HG02943 (cell line): ENCODE results near the gene UBE2E2.

ENCODE experiments used
- ATAC-seq: cut with Tn5 transposase; IDR thresholded peaks from one replicate; pipeline ENCODE4 v1.9.1; 2021; ENCODE audit warnings: mild to moderate bottlenecking, low read depth, moderate library complexity; ENCODE audit not compliant: unreplicated experiment

Gene UBE2E2

DNA sequence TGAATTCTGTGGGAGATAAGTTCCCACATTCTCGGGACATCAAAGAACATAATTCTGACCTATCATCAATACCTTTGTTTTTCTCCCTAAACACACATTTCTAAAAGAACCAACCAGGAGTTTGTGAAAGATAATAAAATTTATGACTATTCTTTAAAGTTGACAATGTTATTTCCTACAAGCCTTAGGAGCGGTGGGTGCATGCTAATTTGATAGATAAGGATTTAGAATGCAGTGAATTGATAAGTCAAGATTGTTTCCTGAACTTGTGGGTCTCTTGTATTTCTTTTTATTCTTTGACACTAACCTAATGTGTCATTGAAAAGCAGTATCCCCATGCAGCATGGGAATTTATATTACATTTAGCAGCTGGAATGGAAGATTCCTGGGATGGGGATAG, 10.3 kb upstream of the UBE2E2 start:
- ATAC-seq, result no peak

- no peak for ATAC-seq
Measured at GRCh38 chr3:23193831-23194230, 9.3 kb upstream of the UBE2E2 start.

GRCh38 chr3:23198801-23199200, 4.3 kb upstream of the UBE2E2 start:
- ATAC-seq, result no peak

- no peak for ATAC-seq
Measured at GRCh38 chr3:23199649-23200048, 3.5 kb upstream of the UBE2E2 start.

DNA sequence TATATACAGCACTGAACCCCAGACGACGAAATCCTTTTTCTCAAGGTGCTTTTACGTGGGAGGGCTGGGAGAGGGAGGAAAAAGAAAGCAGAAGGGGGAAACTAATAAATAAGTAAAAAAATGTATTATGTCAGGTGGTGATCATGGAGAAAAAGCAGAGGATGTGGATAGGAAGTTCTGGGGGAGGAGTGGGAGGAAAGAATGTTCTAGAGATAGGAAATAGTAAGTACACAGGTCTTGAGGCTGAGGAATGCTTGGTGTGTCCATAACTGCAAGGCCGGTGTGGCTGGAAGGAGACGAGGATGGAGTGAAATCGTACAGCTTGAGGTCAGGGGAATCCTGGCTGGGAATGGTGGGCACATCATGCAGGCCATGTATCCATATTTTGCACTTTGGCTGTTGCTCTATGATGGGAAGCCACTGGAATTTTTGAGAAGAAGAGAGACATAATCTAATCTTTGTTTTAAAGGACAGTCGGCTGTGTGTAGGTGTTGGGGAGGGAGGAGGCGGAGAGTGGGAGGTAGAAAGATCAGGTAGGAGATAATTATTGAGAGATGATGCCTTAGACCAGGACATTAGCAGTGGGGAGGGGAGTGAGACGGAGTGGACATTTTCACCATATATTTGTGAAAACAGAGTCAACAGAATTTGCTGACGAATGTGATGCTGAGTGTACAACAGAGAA, 1.8 kb upstream of the UBE2E2 start:
- ATAC-seq, result no peak

GRCh38 chr3:23202203-23202920, 765 bp upstream of the UBE2E2 start:
- peak; percentile 24 for ATAC-seq

- no peak for ATAC-seq
Measured at GRCh38 chr3:23203708-23204330, 692 bp downstream of the UBE2E2 start.

DNA sequence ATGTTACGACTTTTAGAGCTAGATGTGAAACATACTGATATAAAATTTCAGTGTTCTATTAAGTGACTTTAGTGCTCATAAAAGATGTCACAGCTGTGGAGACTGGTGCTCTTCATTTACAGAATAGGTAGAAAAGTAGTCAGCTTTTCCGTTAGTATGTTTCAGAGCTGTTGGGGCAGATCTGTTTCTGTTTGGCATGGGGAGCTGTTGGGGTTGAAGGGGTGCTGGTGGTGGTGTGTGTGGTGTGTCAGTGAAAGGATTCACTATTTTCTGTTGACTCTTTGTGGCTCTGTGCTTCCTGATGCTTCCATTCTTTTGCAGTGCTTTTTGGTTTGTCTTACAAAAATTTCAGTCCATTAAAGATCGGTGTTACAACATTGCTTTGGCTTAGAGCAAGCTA, 3.2 kb downstream of the UBE2E2 start:
- no peak for ATAC-seq

DNA sequence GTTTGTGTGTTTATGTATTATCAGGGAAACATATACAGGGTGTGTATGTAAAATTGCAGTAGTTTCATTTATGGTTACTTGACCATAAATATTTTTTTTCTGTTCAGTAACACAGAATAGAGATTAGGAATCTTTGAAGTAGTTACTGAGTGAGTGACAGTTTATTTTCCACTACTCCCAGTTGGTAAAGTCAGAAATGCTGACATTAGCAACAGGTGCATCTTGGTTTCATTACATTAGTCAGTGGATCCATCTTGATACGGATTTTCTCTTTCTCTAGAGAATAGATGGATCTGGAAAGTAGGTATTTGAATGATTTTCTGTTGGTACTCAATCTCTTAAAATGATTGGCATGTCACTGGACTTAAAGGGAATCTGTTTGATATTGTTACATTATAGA, 6.0 kb downstream of the UBE2E2 start:
- no peak for ATAC-seq

DNA sequence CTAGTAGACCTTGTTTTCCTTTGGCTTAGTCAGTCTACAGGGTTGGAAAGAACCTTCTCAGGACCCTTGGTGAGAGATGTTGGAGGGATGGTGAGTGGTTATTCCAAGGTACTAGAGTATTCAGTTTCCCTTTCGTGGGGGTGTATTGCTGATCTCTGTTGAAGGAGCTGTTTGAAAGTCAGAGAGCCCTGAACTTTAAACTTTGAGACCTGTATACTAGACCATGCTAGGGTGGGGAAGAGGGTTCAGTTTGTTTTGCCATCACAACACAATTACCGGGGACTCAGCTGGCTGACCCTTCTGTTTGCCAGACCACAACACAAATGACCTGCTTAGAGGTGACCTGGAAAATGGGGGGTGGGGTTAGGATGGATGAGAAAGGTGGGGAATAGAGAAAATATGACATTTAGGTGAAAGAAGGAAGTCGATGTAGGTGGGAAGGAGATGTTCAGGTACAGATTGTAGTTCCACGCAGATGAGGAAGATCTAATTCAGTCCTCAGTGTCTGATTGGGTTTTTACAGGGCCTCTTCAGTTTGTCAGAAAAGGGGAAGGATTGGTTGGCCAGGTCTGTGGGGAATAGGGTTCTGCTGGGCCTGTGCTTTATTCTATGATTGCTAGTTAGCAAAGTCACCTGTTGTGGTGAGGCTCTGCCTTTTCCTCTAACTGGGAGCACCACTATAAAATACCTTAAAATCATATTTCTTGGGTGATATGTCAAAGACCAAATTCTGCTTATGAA, 6.8 kb downstream of the UBE2E2 start:
- no peak for ATAC-seq

DNA sequence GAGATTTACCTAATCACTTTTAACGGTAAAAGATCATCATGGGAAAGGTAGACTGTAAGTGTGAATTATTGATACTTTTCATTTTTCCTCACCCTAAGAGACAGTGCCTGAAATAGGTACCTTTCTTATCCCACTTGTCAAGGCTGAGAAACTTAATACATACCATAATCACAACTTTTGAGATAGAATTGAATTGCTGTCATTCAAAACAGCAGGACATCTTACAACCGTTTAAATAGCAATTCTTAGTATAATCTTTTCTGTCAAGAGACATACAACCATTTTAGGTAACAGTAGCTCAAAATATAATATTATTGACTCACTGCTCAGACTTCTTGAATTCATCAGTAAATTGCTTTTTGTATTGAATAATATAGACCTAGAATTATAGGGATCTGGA, 10.7 kb downstream of the UBE2E2 start:
- no peak for ATAC-seq

GRCh38 chr3:23217872-23218554, 14.9 kb downstream of the UBE2E2 start:
- no peak for ATAC-seq

DNA sequence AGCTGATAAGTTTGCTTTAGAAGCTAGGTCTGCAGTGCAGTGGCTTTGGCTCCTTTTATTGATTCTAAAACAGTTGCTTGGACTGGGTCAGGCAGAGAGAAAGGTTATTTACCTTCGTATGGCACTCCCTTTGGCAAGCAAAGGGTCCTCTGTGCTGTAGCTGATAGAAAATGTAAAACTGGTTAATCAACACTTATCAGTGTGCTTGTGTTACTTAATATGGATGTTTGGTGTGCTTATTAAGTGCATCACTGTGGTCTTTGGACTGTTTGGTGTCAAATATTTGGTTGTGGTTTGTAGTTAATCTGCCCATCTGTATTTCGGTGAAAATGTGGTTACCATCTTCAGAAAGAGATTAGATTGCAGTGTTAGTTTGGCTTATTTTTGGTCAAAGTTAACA, 16.0 kb downstream of the UBE2E2 start:
- peak; percentile 42 for ATAC-seq

DNA sequence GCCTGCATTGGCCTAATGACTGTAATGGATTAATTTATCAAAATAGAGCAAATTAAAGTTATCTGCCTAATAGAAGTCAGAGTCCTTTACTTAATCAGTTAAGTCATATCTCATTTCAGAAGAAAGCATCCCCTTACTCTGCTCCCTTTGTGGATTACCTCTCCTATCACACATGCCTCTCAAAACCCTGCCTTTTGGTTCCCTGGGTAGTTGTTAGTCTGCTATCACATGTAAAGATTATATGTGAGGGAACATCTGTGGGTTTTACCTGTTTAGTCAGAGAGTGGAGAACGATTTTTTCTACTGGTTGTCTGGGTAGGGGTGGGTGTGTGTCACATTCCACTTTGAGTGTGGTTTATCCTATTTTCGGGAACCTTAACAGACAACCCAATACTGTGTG, 16.4 kb downstream of the UBE2E2 start:
- ATAC-seq, result peak; percentile 46

GRCh38 chr3:23221136-23221535, 18.0 kb downstream of the UBE2E2 start:
- no peak for ATAC-seq

- ATAC-seq, result no peak
Measured at GRCh38 chr3:23232016-23232415, 28.9 kb downstream of the UBE2E2 start.

GRCh38 chr3:23232854-23233253, 29.7 kb downstream of the UBE2E2 start:
- ATAC-seq, result no peak

- ATAC-seq, result no peak
Measured at GRCh38 chr3:23235264-23235663, 32.1 kb downstream of the UBE2E2 start.

DNA sequence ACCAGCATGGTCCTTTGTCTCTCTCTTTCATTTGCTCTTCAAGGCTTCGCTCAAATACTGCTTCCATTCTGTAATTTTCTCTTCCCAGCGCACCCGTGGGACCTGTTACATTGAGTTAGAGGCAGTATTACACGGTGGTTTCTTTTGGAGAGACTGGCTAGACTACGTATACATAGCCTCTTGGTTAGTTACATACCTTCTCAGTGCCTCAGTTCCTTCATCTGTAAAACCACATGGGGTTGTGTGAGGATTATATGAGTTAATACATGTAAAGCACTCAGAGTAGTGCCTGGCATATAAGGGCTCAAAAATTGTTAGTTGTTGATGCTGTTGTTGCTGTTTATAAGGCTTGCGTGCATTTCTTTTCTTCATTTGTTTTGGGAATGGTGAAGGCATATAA, 33.8 kb downstream of the UBE2E2 start:
- no peak for ATAC-seq

- ATAC-seq, result no peak
Measured at GRCh38 chr3:23238156-23238555, 35.0 kb downstream of the UBE2E2 start.

DNA sequence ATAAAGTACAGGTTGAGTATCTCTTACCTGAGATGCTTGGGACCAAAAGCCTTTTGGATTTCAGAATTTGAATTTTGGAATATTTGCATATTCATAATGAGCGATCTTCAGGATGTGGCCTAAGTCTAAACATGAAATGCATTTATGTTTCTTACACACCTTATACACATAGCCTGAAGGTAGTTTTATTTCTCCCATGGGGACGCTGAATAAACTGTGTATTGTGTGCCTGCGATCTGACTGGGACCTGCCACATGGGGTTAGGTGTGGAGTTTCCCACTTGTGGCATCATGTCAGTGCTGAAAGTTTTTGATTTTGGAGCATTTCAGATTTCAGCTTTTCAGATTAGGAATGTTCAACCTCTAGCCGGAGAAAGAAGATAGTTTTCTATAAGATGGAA, 35.5 kb downstream of the UBE2E2 start:
- no peak for ATAC-seq
